ENCODE measurements around the gene EFHC1.
A peak's percentile ranks its signal among the peaks of the same experiment; 100 is the strongest.

The EFHC1 gene

DNA sequence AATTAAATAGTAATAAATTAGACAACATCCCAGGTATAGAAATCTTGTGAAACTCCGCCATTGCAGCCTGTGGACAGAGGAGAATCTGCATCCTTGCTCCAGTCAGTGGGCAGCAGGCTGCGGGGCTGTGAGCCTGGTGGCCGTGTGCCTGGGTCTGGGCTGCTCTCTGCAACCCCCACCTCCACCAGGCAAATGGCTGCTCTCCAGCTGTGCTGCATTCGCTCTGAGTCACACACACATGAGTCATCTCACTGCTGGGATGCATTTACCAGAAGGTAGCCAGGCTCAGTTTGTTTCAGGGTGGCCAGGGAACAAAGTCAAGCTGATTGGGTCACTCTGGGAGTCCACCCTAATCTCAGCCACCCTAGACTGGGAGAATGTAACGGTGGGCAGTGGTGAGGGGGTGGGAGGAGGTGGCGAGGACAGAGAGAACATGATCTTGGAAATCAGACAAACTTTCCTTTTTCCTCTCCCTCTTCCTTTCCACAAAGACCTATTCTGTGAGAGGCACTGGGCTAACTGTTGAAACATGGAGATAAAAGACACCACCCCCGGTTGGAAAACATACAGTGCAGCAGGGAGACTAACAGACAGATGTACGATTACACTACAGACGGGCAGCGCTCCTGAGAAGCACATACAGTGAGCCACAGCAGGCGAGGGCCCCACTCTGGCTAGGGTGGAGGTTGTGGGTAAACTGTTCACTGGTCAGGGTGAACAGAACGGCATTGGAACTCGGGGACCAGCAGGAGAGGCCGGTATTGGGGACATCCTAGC is 97.5 kb downstream of the EFHC1 start:
- DNase-seq (ENCODE audit: low spot score), result peak; percentile 90
- TF ChIP-seq, protein P1, sequence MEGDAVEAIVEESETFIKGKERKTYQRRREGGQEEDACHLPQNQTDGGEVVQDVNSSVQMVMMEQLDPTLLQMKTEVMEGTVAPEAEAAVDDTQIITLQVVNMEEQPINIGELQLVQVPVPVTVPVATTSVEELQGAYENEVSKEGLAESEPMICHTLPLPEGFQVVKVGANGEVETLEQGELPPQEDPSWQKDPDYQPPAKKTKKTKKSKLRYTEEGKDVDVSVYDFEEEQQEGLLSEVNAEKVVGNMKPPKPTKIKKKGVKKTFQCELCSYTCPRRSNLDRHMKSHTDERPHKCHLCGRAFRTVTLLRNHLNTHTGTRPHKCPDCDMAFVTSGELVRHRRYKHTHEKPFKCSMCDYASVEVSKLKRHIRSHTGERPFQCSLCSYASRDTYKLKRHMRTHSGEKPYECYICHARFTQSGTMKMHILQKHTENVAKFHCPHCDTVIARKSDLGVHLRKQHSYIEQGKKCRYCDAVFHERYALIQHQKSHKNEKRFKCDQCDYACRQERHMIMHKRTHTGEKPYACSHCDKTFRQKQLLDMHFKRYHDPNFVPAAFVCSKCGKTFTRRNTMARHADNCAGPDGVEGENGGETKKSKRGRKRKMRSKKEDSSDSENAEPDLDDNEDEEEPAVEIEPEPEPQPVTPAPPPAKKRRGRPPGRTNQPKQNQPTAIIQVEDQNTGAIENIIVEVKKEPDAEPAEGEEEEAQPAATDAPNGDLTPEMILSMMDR (IDR thresholded peaks at IDR 0.05; ENCODE audit: poor library complexity, severe bottlenecking), result no peak
- Histone ChIP-seq H3K27ac (ENCODE audit: poor library complexity, severe bottlenecking) (peak overlapping the region; percentile 96), H3K27me3 (ENCODE audit: insufficient read depth, poor library complexity, severe bottlenecking) (no peaks in the 10 kb centered on the region), H3K4me1 (ENCODE audit: insufficient read depth, poor library complexity, severe bottlenecking) (peaks cover 60% of the 10 kb centered on the region), H3K4me3 (ENCODE audit: severe bottlenecking) (no peak overlapping the region), H3K36me3 (ENCODE audit: low read depth) (peaks cover 28% of the 10 kb centered on the region), H3K9me3 (ENCODE audit: severe bottlenecking) (no peaks in the 10 kb centered on the region)
- peak; percentile 87 for ATAC-seq (ENCODE audit: low read depth)

DNA sequence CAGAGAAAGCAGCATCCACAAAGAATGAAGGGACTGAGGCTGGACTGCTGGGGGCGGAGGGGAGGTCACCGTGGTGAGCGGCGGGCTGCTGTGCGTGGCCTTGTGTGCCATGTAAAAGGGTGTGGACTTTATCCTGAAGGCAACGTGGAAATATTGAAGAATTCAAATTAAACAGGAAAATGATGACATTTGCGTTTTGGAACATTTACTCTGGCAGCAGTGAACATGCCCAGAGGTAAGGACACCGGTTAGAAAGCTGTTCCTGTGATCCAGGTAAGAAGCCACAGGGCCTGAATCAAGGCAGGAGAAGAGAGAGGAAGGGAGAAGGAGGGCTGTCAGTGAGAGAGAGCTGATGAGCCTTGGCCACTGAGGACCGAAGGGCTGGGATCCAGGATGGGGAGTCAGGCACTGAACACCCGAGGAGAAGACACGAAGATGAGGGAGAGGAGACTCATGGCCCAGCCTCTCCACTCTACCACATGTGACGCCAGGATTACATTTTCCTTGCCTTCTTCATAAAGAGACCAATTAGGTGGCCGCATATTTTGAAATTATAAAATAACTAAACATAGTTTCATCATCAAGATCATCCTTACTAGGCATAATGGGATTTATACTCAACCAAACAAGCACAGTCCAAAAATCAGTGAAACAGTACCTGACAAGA is 98.3 kb downstream of the EFHC1 start:
- peaks cover 28% of the 10 kb centered on the region for H3K36me3 ChIP-seq (ENCODE audit: low read depth)
- H3K9me3 ChIP-seq (ENCODE audit: severe bottlenecking), result no peaks in the 10 kb centered on the region
- ATAC-seq (ENCODE audit: low read depth), result no peak
- DNase-seq (ENCODE audit: low spot score), result no peak
- no peak overlapping the region for H3K4me3 ChIP-seq (ENCODE audit: severe bottlenecking)
- H3K4me1 ChIP-seq (ENCODE audit: insufficient read depth, poor library complexity, severe bottlenecking), result peaks cover 63% of the 10 kb centered on the region
- no peaks in the 10 kb centered on the region for H3K27me3 ChIP-seq (ENCODE audit: insufficient read depth, poor library complexity, severe bottlenecking)
- TF ChIP-seq, protein P1 (IDR thresholded peaks at IDR 0.05; ENCODE audit: poor library complexity, severe bottlenecking), result no peak
- H3K27ac ChIP-seq (ENCODE audit: poor library complexity, severe bottlenecking), result peak overlapping the region; percentile 96

DNA sequence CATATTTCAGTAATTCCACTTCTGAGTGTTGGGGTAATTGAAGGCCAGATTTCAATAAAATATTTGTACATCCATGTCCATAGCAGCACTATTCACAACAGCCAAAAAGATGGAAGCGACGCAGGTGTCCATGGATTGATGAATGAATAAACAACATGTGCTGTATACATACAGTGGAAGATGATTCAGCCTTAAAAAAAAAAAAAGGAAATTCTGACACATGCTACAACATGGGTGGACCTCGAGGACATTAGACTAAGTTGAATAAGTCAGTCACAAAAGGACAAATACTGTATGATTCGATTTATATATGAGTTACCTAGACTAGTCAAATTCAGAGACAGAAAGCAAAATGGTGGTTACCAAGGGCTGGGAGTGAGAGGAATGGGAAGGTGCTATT is 99.5 kb downstream of the EFHC1 start:
- H3K9me3 ChIP-seq (ENCODE audit: severe bottlenecking), result no peaks in the 10 kb centered on the region
- H3K36me3 ChIP-seq (ENCODE audit: low read depth), result peaks cover 19% of the 10 kb centered on the region
- H3K27me3 ChIP-seq (ENCODE audit: insufficient read depth, poor library complexity, severe bottlenecking), result no peaks in the 10 kb centered on the region
- ATAC-seq (ENCODE audit: low read depth) (no peak), DNase-seq (ENCODE audit: low spot score) (no peak)
- H3K4me3 ChIP-seq (ENCODE audit: severe bottlenecking), result no peak overlapping the region
- H3K4me1 ChIP-seq (ENCODE audit: insufficient read depth, poor library complexity, severe bottlenecking), result peaks cover 66% of the 10 kb centered on the region
- TF ChIP-seq, protein P1 (IDR thresholded peaks at IDR 0.05; ENCODE audit: poor library complexity, severe bottlenecking), result no peak
- peak overlapping the region; percentile 96 for H3K27ac ChIP-seq (ENCODE audit: poor library complexity, severe bottlenecking)

DNA sequence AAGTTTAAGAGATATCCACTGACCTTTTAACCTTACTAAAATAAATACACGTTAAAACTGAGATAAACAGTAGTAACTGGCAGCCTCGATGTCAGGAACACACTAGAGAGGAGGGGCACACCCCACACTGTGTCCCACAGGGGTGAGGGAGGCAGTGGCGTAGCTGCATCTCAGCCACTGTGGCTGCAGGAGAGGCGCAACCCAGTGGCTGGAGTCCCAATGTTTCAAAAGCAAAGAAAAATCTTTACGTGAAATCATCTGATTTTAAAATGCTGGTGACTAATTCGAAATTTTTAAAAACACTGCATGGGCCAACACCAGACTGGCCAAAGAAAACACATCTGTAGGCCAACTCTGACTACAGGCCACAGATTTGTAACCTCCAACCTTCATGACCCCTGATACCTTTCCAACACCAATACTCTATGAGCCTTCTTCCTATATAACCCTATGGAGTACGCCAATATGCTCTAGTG is 102.0 kb downstream of the EFHC1 start:
- H3K9me3 ChIP-seq (ENCODE audit: severe bottlenecking), result no peaks in the 10 kb centered on the region
- no peaks in the 10 kb centered on the region for H3K27me3 ChIP-seq (ENCODE audit: insufficient read depth, poor library complexity, severe bottlenecking)
- H3K36me3 ChIP-seq (ENCODE audit: low read depth), result no peaks in the 10 kb centered on the region; the same call in 1 of the 2 replicates
- TF ChIP-seq, protein P1 (IDR thresholded peaks at IDR 0.05; ENCODE audit: poor library complexity, severe bottlenecking), result no peak
- no peak overlapping the region for H3K4me3 ChIP-seq (ENCODE audit: severe bottlenecking)
- DNase-seq (ENCODE audit: low spot score) (no peak), ATAC-seq (ENCODE audit: low read depth) (no peak)
- H3K27ac ChIP-seq (ENCODE audit: poor library complexity, severe bottlenecking), result peak overlapping the region; percentile 74
- H3K4me1 ChIP-seq (ENCODE audit: insufficient read depth, poor library complexity, severe bottlenecking), result peaks cover 44% of the 10 kb centered on the region

All from RWPE2 (cell line).